GM12892 (cell line): ENCODE data around the gene DEUP1.

Experiments used
- POLR2A ChIP-seq: IDR thresholded peaks from 2 replicates; pipeline ENCODE4 v1.6.1; 2011; ENCODE audit warnings: low read depth, low read length, control low read depth
- POLR2AphosphoS5 ChIP-seq: IDR thresholded peaks from 2 replicates; pipeline ENCODE4 v1.6.1; 2011; ENCODE audit warnings: low read depth, low read length, control low read depth
- TAF1 ChIP-seq: IDR thresholded peaks from 2 replicates; pipeline ENCODE4 v1.6.1; 2011; ENCODE audit warnings: low read depth, mild to moderate bottlenecking, control low read depth, low read length, borderline replicate concordance

DNA sequence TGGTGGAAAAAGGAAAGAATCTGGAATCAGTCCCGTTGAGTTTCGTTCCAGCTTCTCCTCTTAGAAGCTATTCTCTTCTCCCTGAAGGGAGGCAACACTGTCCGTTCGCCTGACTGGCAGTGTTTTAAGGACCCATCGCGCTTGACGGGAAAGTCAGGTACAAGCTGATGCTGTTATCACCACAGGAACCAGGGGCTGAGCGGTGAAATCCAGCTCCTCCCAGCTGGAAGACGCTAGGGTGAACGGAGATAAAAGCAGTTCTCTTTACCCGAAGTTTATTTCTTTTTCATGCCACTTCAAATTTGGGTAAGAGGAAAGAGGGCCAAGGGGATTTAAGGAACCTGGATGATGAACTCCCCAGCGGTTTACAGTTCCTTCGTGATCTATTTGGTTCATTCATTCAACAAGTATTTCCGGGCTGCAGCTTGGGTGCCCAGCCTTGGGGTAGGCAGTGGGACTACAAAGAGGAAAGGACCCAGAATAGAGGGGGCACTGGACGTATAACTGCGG, 551 bp upstream of the DEUP1 start:
- TF ChIP-seq POLR2A (no peak), POLR2AphosphoS5 (no peak), TAF1 (no peak)
